Tibial artery (tissue), 4 donors: ENCODE data around the gene SEMA4C.

Experiments used
- DNase-seq, 2 donors: peaks; one replicate each; pipeline ENCODE4 v3.0.0-alpha.2; 2019
- H3K27ac ChIP-seq, 2 donors: fragments of 200-600 bp; sonication (generic) in 1 of 2; 1 replicate in 1 of 2; 2 replicates in 1 of 2; pipeline ENCODE4 v1.5.1; 2018 to 2019; ENCODE audit warnings: mild to moderate bottlenecking in 1 of 2
- H3K27me3 ChIP-seq, 2 donors: fragments of 200-600 bp; sonication (generic) in 1 of 2; one replicate each; pipeline versions ENCODE4 v1.5.1 to v1.6.0; 2016 to 2019
- H3K36me3 ChIP-seq, 3 donors: fragments of 200-600 bp; sonication (generic) in 2 of 3; one replicate each; pipeline ENCODE4 v1.5.1; 2016 to 2019; ENCODE audit warnings: mild to moderate bottlenecking in 2 of 3
- H3K4me1 ChIP-seq, 4 donors: fragments of 200-600 bp; sonication (generic) in 2 of 4; 1 replicate in 3 of 4; 2 replicates in 1 of 4; pipeline ENCODE4 v1.5.1; 2016 to 2019
- H3K4me3 ChIP-seq, 2 donors: fragments of 200-600 bp; sonication (generic) in 1 of 2; 1 replicate in 1 of 2; 2 replicates in 1 of 2; pipeline ENCODE4 v1.5.1; 2018 to 2019; ENCODE audit warnings: mild to moderate bottlenecking in 2 of 2
- H3K9me3 ChIP-seq, 3 donors: fragments of 200-600 bp; sonication (generic) in 1 of 3; one replicate each; pipeline ENCODE4 v1.5.1; 2016 to 2019
- intact Hi-C: fragments of 100-400 bp; cut with DNase I; formaldehyde crosslinking; loops from one replicate; pipeline ENCODE4 v1.15.0; 2023; ENCODE audit warnings: low total_unique reads
- TF ChIP-seq, protein P1 (sequence below), 2 experiments: fragments of 200-600 bp in 1 of 2; fragments of 450-650 bp in 1 of 2; IDR thresholded peaks; one replicate each; pipeline ENCODE4 v1.5.1; 2017 to 2019; ENCODE audit warnings: antibody characterized with exemption in 2 of 2, mild to moderate bottlenecking in 1 of 2, moderate library complexity in 1 of 2

The SEMA4C gene

DNA sequence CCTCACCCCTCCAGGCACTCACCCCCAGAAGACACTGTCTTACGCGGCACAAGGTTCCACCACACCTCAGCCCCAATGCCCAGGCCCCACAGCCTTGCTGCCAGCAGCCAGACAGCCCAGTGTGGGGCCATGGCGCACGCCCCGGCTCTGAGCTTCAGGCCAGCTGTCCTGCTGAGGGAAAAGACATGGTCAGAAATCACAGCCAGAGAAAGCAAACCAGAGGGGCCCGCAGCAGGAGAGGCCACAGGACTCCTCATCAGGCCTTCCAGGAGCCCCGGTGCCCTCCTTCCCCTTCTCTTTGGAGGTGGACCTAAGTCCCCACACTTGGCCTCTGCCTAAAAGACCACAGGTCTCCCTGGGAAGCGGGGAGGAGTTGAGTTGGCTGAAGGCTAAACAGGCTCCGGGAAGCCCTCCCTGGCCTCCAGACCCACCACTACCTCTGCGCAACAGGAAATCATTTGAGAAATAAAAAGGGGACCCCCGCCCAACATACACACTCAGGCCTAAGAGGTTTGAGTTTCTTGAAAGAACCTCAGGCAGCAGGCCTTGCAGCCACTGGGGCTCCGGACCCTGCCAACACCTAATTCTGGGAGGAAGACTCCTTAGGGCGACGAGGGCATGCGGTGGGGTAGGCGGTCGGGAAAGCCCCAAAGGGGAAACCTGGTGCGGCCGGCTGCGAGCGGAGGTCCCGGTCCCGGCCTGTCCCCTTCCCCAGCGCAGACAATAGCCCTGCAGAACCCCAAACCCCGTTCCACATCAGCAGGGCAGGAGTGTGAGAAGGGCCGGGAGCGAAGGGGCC, 1.9 kb downstream of the SEMA4C start:
- DNase-seq, result no peak
- Histone ChIP-seq H3K27ac (peak overlapping the region; percentile 98 to 100), H3K9me3 (no peaks in the 10 kb centered on the region), H3K27me3 (no peaks in the 10 kb centered on the region), H3K36me3 (peaks cover 29 to 49% (median 40%) of the 10 kb centered on the region in 3 donors), H3K4me3 (peak overlapping the region; percentile 97 to 98), H3K4me1 (peaks cover 0 to 61% (median 40%) of the 10 kb centered on the region in 4 donors)
- TF ChIP-seq, protein P1, sequence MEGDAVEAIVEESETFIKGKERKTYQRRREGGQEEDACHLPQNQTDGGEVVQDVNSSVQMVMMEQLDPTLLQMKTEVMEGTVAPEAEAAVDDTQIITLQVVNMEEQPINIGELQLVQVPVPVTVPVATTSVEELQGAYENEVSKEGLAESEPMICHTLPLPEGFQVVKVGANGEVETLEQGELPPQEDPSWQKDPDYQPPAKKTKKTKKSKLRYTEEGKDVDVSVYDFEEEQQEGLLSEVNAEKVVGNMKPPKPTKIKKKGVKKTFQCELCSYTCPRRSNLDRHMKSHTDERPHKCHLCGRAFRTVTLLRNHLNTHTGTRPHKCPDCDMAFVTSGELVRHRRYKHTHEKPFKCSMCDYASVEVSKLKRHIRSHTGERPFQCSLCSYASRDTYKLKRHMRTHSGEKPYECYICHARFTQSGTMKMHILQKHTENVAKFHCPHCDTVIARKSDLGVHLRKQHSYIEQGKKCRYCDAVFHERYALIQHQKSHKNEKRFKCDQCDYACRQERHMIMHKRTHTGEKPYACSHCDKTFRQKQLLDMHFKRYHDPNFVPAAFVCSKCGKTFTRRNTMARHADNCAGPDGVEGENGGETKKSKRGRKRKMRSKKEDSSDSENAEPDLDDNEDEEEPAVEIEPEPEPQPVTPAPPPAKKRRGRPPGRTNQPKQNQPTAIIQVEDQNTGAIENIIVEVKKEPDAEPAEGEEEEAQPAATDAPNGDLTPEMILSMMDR (IDR thresholded peaks at IDR 0.05), result no peak
- intact Hi-C loops, result loop anchor here (5.0 kb wide), 1 partner anchor 331 kb away; the partner anchor contains the start of gene ARID5A

GRCh38 chr2:96866986-96867755, 2.7 kb downstream of the SEMA4C start:
- Histone ChIP-seq H3K27me3 (no peaks in the 10 kb centered on the region), H3K36me3 (peaks cover 36 to 57% (median 46%) of the 10 kb centered on the region in 3 donors), H3K4me3 (peak overlapping the region; percentile 97 to 98), H3K27ac (peak overlapping the region; percentile 98 to 100), H3K4me1 (peaks cover 0 to 54% (median 38%) of the 10 kb centered on the region in 4 donors), H3K9me3 (no peaks in the 10 kb centered on the region)
- TF ChIP-seq, protein P1 (IDR thresholded peaks at IDR 0.05), result no peak
- no peak for DNase-seq
- intact Hi-C loops, result loop anchor here (5.0 kb wide), 1 partner anchor 330 kb away; the partner anchor contains the start of gene ARID5A

- intact Hi-C loops, result loop anchor here (5.0 kb wide), 1 partner anchor 329 kb away; the partner anchor contains the start of gene ARID5A
- Histone ChIP-seq H3K27ac (peak overlapping the region; percentile 98 to 100), H3K4me1 (peaks cover 0 to 54% (median 38%) of the 10 kb centered on the region in 4 donors), H3K27me3 (no peaks in the 10 kb centered on the region), H3K36me3 (peaks cover 41 to 62% (median 52%) of the 10 kb centered on the region in 3 donors), H3K9me3 (no peaks in the 10 kb centered on the region), H3K4me3 (peak overlapping the region; percentile 97 to 98)
- TF ChIP-seq, protein P1 (IDR thresholded peaks at IDR 0.05), result no peak
- DNase-seq, result no peak
Observed at GRCh38 chr2:96866586-96866985, 3.3 kb downstream of the SEMA4C start.

- Histone ChIP-seq H3K4me3 (peak overlapping the region in 1 of 2 donors; percentile 1), H3K27ac (peak overlapping the region; percentile 98 to 100), H3K27me3 (no peaks in the 10 kb centered on the region), H3K9me3 (no peaks in the 10 kb centered on the region), H3K36me3 (peaks cover 46 to 67% (median 57%) of the 10 kb centered on the region in 3 donors), H3K4me1 (peaks cover 0 to 52% (median 35%) of the 10 kb centered on the region in 4 donors)
- TF ChIP-seq, protein P1 (IDR thresholded peaks at IDR 0.05), result no peak
- no peak for DNase-seq
- intact Hi-C loops, result loop anchor here (5.0 kb wide), 1 partner anchor 329 kb away; the partner anchor contains the start of gene ARID5A
Observed at GRCh38 chr2:96866149-96866548, 3.7 kb downstream of the SEMA4C start.

GRCh38 chr2:96865654-96866053, 4.2 kb downstream of the SEMA4C start:
- Histone ChIP-seq H3K9me3 (no peaks in the 10 kb centered on the region), H3K4me1 (peaks cover 0 to 49% (median 30%) of the 10 kb centered on the region in 4 donors), H3K36me3 (peaks cover 51 to 72% (median 62%) of the 10 kb centered on the region in 3 donors), H3K27ac (peak overlapping the region; percentile 12 to 100), H3K27me3 (no peaks in the 10 kb centered on the region), H3K4me3 (no peak overlapping the region)
- intact Hi-C loops, result loop anchor here (5.0 kb wide), 1 partner anchor 328 kb away; the partner anchor contains the start of gene ARID5A
- DNase-seq, result no peak
- TF ChIP-seq, protein P1 (IDR thresholded peaks at IDR 0.05), result no peak
